Hematopoietic multipotent progenitor cell treated with erythropoietin and hydrocortisone succinate and interleukin-3 and kit ligand, for 15 days (in vitro differentiated cells): ENCODE measurements around the gene CCDC196.

ENCODE experiments used
- DNase-seq: peaks from one replicate; pipeline ENCODE4 v3.0.0-alpha.2; 2015; ENCODE audit warnings: low spot score

Gene CCDC196, protein sequence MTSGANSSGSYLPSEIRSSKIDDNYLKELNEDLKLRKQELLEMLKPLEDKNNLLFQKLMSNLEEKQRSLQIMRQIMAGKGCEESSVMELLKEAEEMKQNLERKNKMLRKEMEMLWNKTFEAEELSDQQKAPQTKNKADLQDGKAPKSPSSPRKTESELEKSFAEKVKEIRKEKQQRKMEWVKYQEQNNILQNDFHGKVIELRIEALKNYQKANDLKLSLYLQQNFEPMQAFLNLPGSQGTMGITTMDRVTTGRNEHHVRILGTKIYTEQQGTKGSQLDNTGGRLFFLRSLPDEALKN

DNA sequence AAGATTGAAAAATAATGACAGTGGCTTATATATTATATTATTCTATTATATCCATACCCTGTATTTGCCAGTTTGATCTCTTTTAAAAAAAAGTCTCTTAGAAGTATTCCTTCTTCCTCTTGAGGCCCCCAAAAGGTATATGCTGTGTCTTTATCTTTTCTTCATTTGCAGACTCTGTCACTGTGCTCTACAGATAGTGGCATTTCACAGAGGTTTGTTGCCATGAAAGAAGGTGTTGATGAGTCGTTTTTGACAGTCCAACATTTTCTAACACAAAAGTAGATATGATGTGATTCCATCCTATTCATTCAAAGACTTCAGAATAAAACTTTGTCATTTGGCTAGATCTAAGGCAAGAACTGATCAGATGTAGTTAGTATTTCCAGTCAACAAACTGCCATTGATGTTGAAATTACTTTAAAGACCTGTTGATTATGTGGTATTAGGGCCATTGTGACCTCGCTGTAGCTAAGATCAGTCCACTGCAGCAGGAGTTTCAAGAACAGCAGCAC is at the start of gene CCDC196:
TSS of gene CCDC196 (plus strand) at position 462 of the 512 bp plus-strand sequence. CDS start 132 bp downstream, outside the sequence.
- DNase-seq: no peak

DNA sequence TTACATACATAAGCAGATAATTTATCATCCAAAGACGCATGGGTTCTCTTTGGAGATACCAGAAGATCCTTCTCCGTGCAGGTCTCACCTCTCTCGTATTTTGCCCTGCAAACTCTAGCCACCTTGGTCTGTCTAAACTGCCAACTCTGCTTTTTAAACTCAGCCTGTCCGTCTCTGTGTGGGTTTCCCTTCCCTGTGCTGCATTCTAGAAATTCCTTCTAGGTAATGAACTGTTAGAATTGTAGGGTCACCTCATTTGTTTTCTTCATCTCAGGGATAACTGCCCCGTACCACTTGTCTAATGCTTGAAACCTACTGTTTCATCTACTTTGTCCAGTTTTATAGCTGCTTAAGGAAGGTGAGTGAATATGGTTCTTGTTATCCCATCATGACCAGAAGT is 45.4 kb upstream of the CCDC196 start:
- no peak for DNase-seq

DNA sequence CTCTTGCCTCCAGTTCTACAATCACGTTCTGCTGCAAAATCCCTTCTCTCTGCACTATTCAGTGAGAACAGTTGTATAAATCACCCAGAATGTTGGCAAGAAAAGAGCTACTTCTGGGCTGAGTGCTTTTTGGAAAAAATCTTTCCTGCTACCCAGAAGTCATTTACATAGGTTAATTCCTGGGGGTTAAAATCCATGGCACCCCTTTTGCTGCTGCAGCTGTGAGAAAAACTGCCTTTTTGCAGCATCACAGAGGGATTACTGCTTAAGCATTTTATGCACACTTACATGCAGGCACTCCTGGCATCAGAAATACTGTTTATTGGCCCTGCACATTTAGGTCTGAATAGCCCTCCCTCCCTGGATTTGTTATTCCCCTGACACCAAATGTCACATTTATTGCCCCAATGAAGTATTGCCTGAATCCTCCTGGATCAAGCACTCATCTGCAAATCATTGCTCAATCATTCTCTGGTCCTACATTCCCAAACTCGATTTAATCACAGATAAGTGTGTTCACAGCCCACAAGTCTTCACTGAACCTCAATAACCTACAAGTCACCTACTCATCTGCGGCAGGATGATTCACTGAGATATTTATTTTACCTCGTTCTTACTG is 43.1 kb upstream of the CCDC196 start:
- no peak for DNase-seq

DNA sequence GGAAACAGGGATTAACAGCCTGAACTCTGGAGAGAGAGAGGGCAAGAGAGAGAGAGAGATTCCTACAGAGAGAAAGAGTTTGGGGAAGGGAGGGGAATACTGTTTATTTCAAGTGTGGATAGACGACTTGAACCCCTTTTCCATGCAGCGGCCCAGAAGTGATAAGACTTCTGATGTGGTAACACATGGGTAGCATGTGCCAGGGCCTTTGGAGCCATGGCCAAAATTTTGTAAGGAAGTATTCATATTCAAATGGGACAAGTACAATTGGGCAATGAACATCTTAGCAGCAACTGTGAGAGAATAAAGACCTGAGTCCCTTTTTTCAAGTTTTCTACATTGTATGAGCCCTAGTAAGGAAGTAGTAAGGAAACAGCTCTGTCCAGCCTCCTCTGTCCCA is 42.4 kb upstream of the CCDC196 start:
- no peak for DNase-seq

DNA sequence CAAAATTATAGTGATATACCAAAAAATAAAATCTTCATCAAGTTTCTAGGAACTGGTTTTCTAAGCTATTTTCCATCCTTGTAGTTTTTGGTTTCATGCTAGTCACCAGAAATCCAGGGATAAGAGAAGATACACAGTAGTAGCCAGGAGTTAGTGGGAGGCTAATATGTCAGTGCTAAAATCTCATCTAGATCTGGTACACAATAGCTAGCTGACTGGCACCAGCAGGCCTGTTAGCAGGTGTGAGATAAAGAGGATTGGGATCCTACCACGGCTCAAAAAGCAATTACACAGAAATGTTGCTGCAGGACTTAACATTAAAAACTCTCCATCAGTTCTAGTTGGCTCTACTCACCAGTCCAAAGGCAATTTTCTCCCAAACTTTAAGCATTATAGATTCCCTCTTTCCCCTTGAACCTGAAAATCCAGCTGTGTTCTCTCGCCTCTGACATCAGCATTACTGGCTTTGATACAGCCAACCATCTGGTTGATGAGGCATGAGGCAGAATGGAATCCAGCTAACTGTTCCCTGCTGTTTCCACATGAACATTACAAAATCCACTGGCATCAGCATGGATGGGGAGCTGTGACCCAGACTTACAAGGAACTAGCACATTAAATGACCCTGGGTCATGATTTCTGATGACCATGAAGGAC is 41.8 kb upstream of the CCDC196 start:
- no peak for DNase-seq

DNA sequence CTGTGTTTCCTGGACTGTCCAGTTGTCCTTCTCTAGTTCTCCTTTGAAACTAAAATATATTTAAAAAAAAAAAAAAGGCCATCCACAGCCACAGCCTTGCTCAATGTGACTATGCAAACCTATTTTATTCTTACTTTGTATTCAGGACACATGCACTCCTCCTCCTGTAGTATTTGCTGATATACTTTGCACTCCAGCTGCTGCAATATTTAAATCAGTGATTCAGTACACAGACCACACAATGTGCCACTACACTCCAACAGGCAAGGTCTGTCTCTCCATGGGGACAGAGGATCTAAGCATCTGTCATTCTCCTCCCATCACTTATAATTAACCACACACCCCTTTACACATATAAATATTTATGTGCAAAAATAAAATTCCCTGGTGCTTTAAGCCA is 40.2 kb upstream of the CCDC196 start:
- no peak for DNase-seq

DNA sequence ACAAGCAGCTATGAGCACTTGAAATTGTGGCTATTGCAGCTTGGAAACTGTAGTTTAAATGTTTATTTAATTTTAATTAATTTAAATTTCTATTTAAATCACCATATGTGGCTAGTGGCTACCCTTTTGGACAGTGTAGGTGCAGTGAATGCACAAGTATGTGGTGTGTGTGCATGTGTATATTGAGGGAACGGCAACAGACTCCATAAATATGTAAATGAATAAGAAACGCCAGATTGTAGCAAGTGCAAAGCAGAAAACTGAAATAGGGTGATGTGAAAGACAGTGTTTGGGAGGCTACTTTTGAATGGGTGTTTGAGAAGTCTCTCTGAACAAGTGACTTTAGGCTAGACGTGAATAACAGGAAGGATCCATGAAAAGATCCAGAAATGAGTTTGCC is 32.7 kb upstream of the CCDC196 start:
- DNase-seq: no peak

DNA sequence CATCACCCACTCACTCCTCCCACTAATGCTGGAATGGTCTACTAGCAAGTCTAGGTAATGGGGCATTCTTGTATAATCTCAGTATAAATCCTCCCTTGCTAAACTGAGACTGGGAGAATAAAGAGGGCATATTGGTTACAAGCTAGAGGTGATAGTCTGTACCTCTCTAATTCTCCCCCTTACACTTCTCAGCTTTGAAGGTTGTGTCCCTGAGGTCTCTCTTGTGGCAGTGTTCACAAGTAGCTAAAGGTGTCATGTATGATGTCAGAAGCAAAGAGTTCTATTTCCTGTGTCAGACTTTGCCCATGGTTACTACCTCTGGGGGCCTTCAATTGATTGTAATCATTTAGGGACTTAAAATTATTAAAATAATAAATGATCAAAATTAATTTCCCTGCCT is 26.6 kb upstream of the CCDC196 start:
- DNase-seq: no peak

DNA sequence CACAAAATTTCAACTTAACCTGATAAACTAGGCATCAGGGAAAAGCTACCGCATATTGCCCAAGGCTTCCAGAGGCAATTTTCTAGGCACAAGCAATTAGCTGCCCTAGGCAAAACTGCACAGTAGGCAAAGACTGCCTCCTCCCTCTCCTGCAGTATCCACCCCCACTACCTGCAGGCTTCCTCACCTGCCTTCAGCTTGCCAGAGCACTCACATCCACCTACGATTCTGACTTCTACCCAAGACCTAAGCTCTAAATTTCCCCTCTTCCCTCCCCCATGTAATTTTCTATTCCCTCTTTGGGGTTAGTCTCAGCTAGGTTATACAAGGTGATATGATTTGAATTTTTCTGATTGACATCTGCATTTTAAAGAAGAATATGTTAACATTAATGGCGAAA is 21.9 kb upstream of the CCDC196 start:
- DNase-seq: no peak

DNA sequence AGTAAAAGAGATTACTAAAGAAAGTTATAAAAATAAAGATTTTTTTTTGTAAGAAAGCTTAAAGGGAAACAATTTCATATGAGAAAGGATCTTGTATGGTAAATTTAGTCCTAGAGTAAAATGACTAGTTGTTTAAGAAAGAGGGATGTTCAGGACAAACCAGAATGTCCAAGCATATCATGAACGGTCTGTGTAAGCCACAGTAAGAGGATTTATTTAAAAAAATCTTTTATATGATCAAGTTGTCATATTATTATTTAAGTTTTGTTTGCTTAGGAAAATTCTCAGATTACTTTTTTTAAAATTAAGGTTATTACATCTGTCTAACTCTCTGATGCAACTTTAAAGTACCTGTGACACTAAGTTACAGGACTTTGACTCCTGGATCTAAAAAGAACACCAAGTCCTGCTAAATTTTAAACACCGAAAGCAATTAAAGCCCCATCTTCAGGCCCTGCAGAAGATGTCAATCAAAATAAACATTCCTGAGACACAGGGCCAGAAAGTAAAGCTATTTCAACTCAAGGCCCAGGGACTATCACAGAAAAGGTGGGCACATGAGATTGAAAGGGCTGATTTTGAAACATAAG is 17.3 kb upstream of the CCDC196 start:
- DNase-seq: no peak

DNA sequence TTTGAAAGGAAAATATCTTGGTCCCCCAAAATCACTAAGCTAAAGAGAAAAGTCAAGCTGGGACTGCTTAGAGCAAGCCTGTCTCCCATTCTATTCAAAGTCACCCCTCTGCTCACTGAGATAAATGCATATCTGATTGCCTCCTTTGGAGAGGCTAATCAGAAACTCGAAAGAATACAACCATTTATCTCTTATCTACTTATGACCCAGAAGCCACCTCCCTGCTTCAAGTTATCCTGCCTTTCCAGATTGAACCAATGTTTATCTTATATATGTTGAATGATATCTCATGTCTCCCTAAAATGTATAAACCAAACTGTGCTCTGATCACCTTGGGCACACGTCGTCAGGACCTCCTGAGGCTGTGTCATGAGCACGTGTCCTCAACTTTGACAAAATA is 14.6 kb upstream of the CCDC196 start:
- no peak for DNase-seq

DNA sequence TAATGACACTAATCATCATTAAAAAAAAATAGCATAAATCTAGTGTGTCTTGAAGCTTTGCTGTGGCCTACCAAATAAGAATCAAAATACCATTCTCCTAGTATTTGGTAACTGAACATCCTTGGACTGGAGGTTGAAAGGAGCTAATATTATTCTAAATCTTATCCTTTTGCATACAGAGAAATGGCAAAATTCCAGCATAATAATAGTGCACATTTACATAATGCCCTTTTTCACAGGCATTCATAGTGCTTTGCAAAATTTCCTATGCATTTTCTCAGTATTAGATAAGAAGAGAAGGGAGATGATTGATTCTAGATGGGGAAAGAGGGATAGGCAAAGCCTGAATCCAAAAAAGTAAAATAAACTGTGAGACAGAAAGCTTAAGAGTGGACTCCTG is 13.9 kb upstream of the CCDC196 start:
- no peak for DNase-seq

DNA sequence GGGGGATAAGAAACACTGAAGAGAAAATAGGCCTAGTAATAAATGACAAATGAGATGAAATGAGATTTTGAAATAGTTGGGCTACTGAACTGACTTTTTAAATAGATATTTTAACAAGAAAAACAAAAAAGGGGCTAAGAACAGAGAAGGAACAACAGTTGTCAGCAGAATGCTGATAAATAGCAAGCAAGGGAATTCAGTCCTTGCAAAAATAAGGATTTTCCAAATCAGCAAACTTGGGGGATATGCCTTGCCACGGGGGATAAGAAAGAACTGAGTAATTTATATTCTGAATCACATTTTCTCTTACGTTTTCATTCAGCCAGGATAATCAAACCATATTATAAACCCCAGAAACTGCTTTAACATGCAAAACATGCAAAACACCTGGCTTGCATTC is 12.9 kb upstream of the CCDC196 start:
- DNase-seq: no peak

DNA sequence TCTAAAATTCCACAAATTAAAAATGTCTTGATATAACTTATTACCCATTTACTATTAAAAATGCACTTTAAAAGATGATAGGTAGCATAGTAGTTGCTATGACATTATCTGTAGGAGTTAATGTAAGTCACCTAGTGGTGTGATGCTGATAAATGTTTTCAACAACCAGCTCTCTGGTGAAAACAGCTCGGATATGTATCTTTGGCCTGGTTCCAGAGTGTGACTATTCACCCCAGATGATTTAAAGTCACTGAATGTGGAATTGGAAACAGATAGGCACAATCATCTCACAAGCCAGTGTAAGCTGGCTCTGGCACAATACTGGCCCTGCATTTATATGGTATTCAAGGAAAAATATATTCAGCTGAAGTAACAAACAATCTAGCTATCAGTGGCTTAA is 9.2 kb upstream of the CCDC196 start:
- DNase-seq: no peak

DNA sequence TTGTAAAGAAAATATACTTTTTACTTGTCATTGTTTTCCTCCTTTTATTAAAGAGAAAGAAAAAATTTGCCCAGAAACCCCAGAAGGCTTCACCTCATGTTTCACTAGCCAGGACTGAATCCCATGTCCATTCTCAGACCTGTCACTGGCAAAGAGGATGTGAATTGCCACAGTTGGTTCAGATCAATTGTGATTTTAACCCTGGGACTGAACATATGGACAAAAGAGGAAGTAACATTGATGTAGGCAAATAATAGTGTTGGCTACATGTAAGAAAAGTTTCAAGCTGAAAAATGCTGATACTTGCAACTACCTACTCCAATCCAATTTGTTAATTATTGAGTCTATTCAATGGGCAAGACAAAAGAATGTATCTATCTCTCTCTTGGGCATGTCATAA is 8.6 kb upstream of the CCDC196 start:
- no peak for DNase-seq

DNA sequence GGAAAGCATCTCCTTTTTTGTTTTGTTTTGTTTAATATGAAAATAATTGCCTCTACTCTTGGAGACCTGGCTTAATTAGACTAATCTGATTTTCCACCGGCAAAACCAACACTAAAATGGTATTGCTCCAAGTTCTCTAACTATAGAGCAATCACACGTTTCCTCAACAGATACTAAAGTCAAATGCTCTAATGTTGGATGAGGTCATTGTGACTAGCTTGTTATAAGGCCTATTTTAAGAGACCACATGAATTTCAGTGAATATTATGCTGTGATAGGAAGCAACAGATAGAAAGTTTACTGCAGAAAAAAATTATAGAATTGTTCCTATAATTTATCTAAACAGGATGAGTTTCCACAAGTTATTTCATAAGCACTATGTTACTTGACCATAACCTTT is 3.3 kb upstream of the CCDC196 start:
- DNase-seq: no peak

DNA sequence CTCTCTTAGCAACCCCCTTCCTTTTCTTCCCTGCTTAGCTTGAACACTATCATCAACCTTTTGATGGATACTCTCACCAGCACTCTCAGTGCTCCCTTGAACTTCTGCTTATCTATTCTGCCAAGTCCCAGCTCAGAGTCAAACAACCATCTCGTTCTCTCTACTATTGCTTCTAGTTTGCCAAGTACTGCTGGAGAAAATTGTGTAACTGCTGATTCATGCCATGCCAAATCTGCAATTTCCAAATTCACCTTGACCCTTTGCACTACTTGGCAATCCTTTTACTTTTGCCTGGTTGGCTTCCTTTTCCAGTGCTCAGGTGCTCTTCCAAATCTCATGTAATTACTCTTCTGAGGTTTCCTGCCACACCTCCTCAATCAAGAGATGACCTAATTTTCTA is 2.8 kb upstream of the CCDC196 start:
- no peak for DNase-seq

DNA sequence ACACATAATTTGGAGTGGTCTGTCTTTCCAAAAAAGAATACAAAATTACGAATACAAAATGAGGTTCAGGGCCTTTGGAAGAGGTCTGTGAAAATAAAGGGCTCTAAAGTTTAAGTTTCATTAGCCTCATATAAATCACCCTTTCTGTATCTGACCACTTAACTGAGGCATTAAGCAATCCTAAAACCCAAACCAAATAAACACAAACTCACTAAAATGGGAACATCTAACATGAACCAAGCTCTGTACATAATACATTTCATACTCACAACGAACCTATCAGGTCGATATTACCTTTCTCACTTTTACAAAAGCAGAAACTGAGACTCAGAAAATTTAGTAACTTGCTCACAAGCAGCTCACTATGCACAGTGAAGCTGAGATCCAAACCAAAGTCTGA is 1.1 kb upstream of the CCDC196 start:
- no peak for DNase-seq

DNA sequence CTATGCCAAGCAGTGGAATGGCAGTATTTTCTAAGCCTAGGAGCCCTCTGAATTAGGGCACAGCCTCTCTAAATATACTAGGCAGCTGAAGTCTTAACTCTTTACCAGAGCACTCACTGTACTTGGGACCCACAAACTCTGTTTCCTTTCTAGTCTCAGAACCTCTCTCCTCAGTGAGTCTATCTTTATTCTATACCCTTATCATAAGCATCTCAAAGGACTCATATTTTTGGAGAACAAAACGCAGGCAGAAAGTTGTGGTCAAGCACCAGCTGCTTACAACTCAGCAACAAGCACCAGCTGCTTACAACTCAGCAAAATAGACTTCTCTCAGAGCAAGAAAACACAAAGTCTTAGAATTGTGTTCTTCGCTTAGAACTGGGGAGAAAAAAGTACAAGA is 993 bp downstream of the CCDC196 start:
- DNase-seq: no peak

DNA sequence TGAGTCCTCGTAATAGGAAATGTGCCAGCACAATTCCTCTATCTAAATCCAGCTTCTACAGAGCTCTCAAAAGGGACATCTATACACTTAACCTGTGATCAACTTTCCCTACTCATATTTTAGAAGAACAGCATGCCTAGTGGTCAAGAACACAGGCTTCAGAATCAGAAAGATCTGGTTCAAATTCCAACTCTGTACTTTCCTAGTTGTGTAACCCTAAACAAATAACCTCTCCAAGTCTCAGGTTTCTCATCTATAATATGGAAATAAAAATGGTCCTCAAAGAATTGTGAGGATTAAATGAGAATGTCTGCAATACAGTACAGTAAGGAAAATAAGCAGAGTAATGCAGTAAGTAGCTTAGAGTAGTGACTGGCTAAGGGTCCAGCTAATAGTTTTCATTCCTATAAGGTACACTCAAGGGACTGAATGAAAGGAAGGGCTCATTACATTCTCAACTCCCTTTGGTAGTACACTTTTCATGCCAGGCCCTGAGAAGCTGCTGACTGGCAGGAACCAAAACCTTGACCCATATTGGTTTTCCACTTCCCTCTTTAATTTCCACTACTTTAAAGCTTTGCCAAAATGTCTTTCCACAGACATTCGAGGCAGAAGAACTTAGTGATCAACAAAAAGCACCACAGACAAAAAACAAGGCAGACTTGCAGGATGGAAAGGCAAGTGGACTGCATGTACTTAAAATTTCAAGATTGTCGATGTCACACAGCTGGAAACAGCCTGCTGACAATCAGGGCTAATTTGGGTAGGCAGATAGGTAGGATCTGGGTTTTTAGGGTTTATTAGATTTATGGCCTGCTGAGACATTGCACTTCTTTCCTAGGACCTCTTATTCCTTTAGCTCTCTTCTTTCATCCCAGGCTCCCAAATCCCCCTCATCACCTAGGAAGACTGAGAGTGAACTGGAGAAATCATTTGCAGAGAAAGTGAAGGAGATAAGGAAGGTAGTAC is 4.3 kb downstream of the CCDC196 start:
- DNase-seq: no peak

DNA sequence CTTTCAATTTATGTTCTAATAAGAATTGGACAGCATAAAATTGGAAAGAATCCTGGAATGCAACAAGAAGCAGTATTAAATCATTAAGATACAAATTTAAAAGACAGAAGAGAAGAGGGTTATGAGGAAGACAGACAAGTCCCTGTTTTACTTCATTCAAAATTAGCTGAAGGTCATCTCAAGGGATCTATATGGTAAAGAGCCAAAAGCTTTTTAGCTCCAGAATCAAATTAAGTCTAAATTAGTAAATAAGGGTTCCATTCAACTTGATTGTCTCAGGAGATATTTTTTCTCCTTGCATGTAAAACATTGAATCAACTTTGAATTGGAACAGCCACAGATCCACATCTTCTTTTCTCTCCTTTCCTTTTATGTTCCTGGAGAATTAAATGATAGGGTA is 7.6 kb downstream of the CCDC196 start:
- no peak for DNase-seq
